Measurements from ENCODE around the gene MFAP1. TPM values are rescaled to one million over a fixed set of nuclear protein-coding genes. Genes with fewer than 3 reads are reported as not detected.
"Not testable (repeated sequence)": the region's sequence is repeated elsewhere in the genome, so short reads cannot be mapped to it uniquely, and the experiment has no call there.

Gene MFAP1
- total RNA-seq, 1 donor from 2014 or later = 49.3 TPM

GRCh38 chr15:43830691-43831275 lies 6.3 kb upstream of the MFAP1 start:
- intact Hi-C loops (cut with micrococcal nuclease); DNase-seq; H3K9me3 Mint-ChIP-seq; H3K27ac Mint-ChIP-seq; H3K27me3 Mint-ChIP-seq: not testable (repeated sequence)
- peaks cover 48% of the 10 kb centered on the region for H3K36me3 Mint-ChIP-seq (ENCODE audit: low read depth)
- peaks cover 34% of the 10 kb centered on the region for H3K4me1 Mint-ChIP-seq
- peak overlapping the region; percentile 28 for H3K4me3 Mint-ChIP-seq

- Mint-ChIP-seq H3K27ac (peak overlapping the region; percentile 75), H3K36me3 (ENCODE audit: low read depth) (peaks cover 44% of the 10 kb centered on the region), H3K4me3 (peak overlapping the region; percentile 90), H3K4me1 (peaks cover 34% of the 10 kb centered on the region)
- not testable (repeated sequence) for H3K9me3 Mint-ChIP-seq, H3K27me3 Mint-ChIP-seq, DNase-seq
- intact Hi-C loops (cut with micrococcal nuclease) = loop anchor here (10.0 kb wide), 2 partner anchors 715 to 895 kb away; no protein-coding TSS in a partner anchor
Observed at GRCh38 chr15:43829951-43830540, 5.6 kb upstream of the MFAP1 start.

- peak; percentile 76 for DNase-seq
- peaks cover 44% of the 10 kb centered on the region for H3K4me1 Mint-ChIP-seq
- intact Hi-C loops (cut with micrococcal nuclease) = loop anchor here (10.0 kb wide), 2 partner anchors 717 to 897 kb away; no protein-coding TSS in a partner anchor
- peaks cover 5% of the 10 kb centered on the region for H3K9me3 Mint-ChIP-seq
- no peaks in the 10 kb centered on the region for H3K27me3 Mint-ChIP-seq
- peaks cover 40% of the 10 kb centered on the region for H3K36me3 Mint-ChIP-seq (ENCODE audit: low read depth)
- H3K27ac Mint-ChIP-seq = peak overlapping the region; percentile 92
- peak overlapping the region; percentile 90 for H3K4me3 Mint-ChIP-seq
Observed at GRCh38 chr15:43828061-43828657, 3.7 kb upstream of the MFAP1 start.

GRCh38 chr15:43826508-43827341 lies 2.2 kb upstream of the MFAP1 start, which contains the start of gene WDR76:
TSS of gene WDR76 (plus strand) at chr15:43827002. CDS start at chr15:43827033, 31 bp downstream.
- peak within 1 kb of the TSS; percentile 90 for H3K4me3 Mint-ChIP-seq
- H3K27ac Mint-ChIP-seq = peak within 1 kb of the TSS; percentile 92
- peaks cover 5% of the 10 kb centered on the region for H3K9me3 Mint-ChIP-seq
- intact Hi-C loops (cut with micrococcal nuclease) = loop anchor here (2.0 to 10.0 kb wide), 4 partner anchors 34 to 898 kb away; partner anchors contain the start of gene SERF2
- DNase-seq = peak; percentile 95
- no peaks in the 10 kb centered on the region for H3K27me3 Mint-ChIP-seq
- peaks cover 37% of the 10 kb centered on the region for H3K36me3 Mint-ChIP-seq (ENCODE audit: low read depth)
- peaks cover 42% of the 10 kb centered on the region for H3K4me1 Mint-ChIP-seq

- Mint-ChIP-seq H3K4me1 (peaks cover 44% of the 10 kb centered on the region), H3K4me3 (peak overlapping the region; percentile 90), H3K9me3 (peaks cover 5% of the 10 kb centered on the region), H3K36me3 (ENCODE audit: low read depth) (peaks cover 39% of the 10 kb centered on the region), H3K27ac (peak overlapping the region; percentile 92), H3K27me3 (no peaks in the 10 kb centered on the region)
- intact Hi-C loops (cut with micrococcal nuclease) = loop anchor here (2.0 to 10.0 kb wide), 4 partner anchors 33 to 899 kb away; partner anchors contain the start of gene SERF2
- no peak for DNase-seq
Observed at GRCh38 chr15:43826029-43826507, 1.6 kb upstream of the MFAP1 start.

- peak; percentile 65 for DNase-seq
- H3K4me3 Mint-ChIP-seq, H3K9me3 Mint-ChIP-seq, H3K27me3 Mint-ChIP-seq: not testable (repeated sequence)
- Mint-ChIP-seq H3K4me1 (peaks cover 42% of the 10 kb centered on the region), H3K27ac (peak overlapping the region; percentile 29), H3K36me3 (ENCODE audit: low read depth) (peaks cover 36% of the 10 kb centered on the region)
- intact Hi-C loops (cut with micrococcal nuclease) = loop anchor here (10.0 kb wide), 2 partner anchors 719 to 899 kb away; no protein-coding TSS in a partner anchor
Observed at GRCh38 chr15:43825305-43825704, 815 bp upstream of the MFAP1 start.

- peak overlapping the region; percentile 61 for H3K27ac Mint-ChIP-seq
- intact Hi-C loops (cut with micrococcal nuclease) = loop anchor here (10.0 kb wide), 2 partner anchors 723 to 903 kb away; no protein-coding TSS in a partner anchor
- H3K9me3 Mint-ChIP-seq = peaks cover 5% of the 10 kb centered on the region
Observed at GRCh38 chr15:43821505-43821904, 3.0 kb downstream of the MFAP1 start.

GRCh38 chr15:43815064-43815463 lies 9.4 kb downstream of the MFAP1 start:
- intact Hi-C loops (cut with micrococcal nuclease); DNase-seq; H3K27me3 Mint-ChIP-seq; H3K4me3 Mint-ChIP-seq; H3K9me3 Mint-ChIP-seq: not testable (repeated sequence)
- H3K36me3 Mint-ChIP-seq (ENCODE audit: low read depth) = peaks cover 55% of the 10 kb centered on the region
- peak overlapping the region; percentile 10 for H3K27ac Mint-ChIP-seq
- peaks cover 12% of the 10 kb centered on the region for H3K4me1 Mint-ChIP-seq

More at GRCh38 chr15:43821505-43821904, 3.0 kb downstream of the MFAP1 start:
- peak overlapping the region; percentile 51 for H3K4me3 Mint-ChIP-seq
- no peak for DNase-seq
- peaks cover 21% of the 10 kb centered on the region for H3K36me3 Mint-ChIP-seq (ENCODE audit: low read depth)
- H3K27me3 Mint-ChIP-seq = no peaks in the 10 kb centered on the region
- peaks cover 29% of the 10 kb centered on the region for H3K4me1 Mint-ChIP-seq

- peaks cover 76% of the 10 kb centered on the region for H3K36me3 Mint-ChIP-seq (ENCODE audit: low read depth)
- peaks cover 11% of the 10 kb centered on the region for H3K4me1 Mint-ChIP-seq
- no peaks in the 10 kb centered on the region for H3K27me3 Mint-ChIP-seq
- no peak overlapping the region for H3K4me3 Mint-ChIP-seq
- no peak for DNase-seq
- intact Hi-C loops (cut with micrococcal nuclease) = loop anchor here (10.0 kb wide), 1 partner anchor 624 kb away; the partner anchor contains the start of gene CCNDBP1
- no peak overlapping the region for H3K27ac Mint-ChIP-seq
- no peaks in the 10 kb centered on the region for H3K9me3 Mint-ChIP-seq
Observed at GRCh38 chr15:43808960-43809678, 15.4 kb downstream of the MFAP1 start.

- Mint-ChIP-seq H3K9me3 (no peaks in the 10 kb centered on the region), H3K36me3 (ENCODE audit: low read depth) (peaks cover 73% of the 10 kb centered on the region)
- DNase-seq = no peak
Observed at GRCh38 chr15:43808435-43808950, 16.0 kb downstream of the MFAP1 start.

GRCh38 chr15:43802676-43803075 lies 21.8 kb downstream of the MFAP1 start:
- intact Hi-C loops (cut with micrococcal nuclease) = loop anchor here (10.0 kb wide), 1 partner anchor 618 kb away; the partner anchor contains the start of gene CCNDBP1
- H3K4me3 Mint-ChIP-seq, H3K27ac Mint-ChIP-seq: not testable (repeated sequence)

More at GRCh38 chr15:43808435-43808950, 16.0 kb downstream of the MFAP1 start:
- Mint-ChIP-seq H3K27me3 (no peaks in the 10 kb centered on the region), H3K4me3 (no peak overlapping the region), H3K4me1 (peaks cover 11% of the 10 kb centered on the region), H3K27ac (no peak overlapping the region)
- intact Hi-C loops (cut with micrococcal nuclease) = loop anchor here (10.0 kb wide), 1 partner anchor 624 kb away; the partner anchor contains the start of gene CCNDBP1

More at GRCh38 chr15:43802676-43803075, 21.8 kb downstream of the MFAP1 start:
- H3K9me3 Mint-ChIP-seq, H3K27me3 Mint-ChIP-seq, DNase-seq: not testable (repeated sequence)
- peaks cover 71% of the 10 kb centered on the region for H3K36me3 Mint-ChIP-seq (ENCODE audit: low read depth)
- peaks cover 31% of the 10 kb centered on the region for H3K4me1 Mint-ChIP-seq
